Measurements from ENCODE around the gene ELOVL7.

Gene ELOVL7

GRCh38 chr5:60833520-60833919 lies 10.5 kb downstream of the ELOVL7 start:
- no peak overlapping the region for H3K4me3 ChIP-seq (ENCODE audit: low read depth, low read length)
- no peak for TF ChIP-seq CTCF (IDR thresholded peaks at IDR 0.05; ENCODE audit: low read depth, low read length)

- no peak overlapping the region for H3K4me3 ChIP-seq (ENCODE audit: low read depth, low read length)
- TF ChIP-seq CTCF (IDR thresholded peaks at IDR 0.05; ENCODE audit: low read depth, low read length) = no peak
Measured at GRCh38 chr5:60830581-60831127, 13.4 kb downstream of the ELOVL7 start.

GRCh38 chr5:60829490-60830266 lies 14.4 kb downstream of the ELOVL7 start:
- no peak for TF ChIP-seq CTCF (IDR thresholded peaks at IDR 0.05; ENCODE audit: low read depth, low read length)
- H3K4me3 ChIP-seq (ENCODE audit: low read depth, low read length) = no peak overlapping the region

- TF ChIP-seq CTCF (IDR thresholded peaks at IDR 0.05; ENCODE audit: low read depth, low read length) = no peak
- no peak overlapping the region for H3K4me3 ChIP-seq (ENCODE audit: low read depth, low read length)
Measured at GRCh38 chr5:60827201-60827600, 16.9 kb downstream of the ELOVL7 start.

GRCh38 chr5:60826653-60827052 lies 17.4 kb downstream of the ELOVL7 start:
- no peak for TF ChIP-seq CTCF (IDR thresholded peaks at IDR 0.05; ENCODE audit: low read depth, low read length)
- H3K4me3 ChIP-seq (ENCODE audit: low read depth, low read length) = no peak overlapping the region

- no peak for TF ChIP-seq CTCF (IDR thresholded peaks at IDR 0.05; ENCODE audit: low read depth, low read length)
- no peak overlapping the region for H3K4me3 ChIP-seq (ENCODE audit: low read depth, low read length)
Measured at GRCh38 chr5:60823574-60823973, 20.5 kb downstream of the ELOVL7 start.

GRCh38 chr5:60822285-60822556 lies 21.8 kb downstream of the ELOVL7 start:
- TF ChIP-seq CTCF (IDR thresholded peaks at IDR 0.05; ENCODE audit: low read depth, low read length) = no peak
- no peak overlapping the region for H3K4me3 ChIP-seq (ENCODE audit: low read depth, low read length)

Data from WI38 (cell line).